ENCODE data around the gene NAA35. TPM values are rescaled to one million over a fixed set of nuclear protein-coding genes. Genes with fewer than 3 reads are reported as not detected.
"Not testable (repeated sequence)": the region's sequence is repeated elsewhere in the genome, so short reads cannot be mapped to it uniquely, and the experiment has no call there.

The NAA35 gene
- total RNA-seq, 3 donors from 2014 or later, result 29.7 to 37.4 (median 31.0) TPM

- Histone ChIP-seq H3K4me3 (no peak overlapping the region), H3K36me3 (ENCODE audit: low read depth) (no peaks in the 10 kb centered on the region), H3K4me1 (ENCODE audit: low read depth) (no peaks in the 10 kb centered on the region), H3K9me3 (no peaks in the 10 kb centered on the region)
- no peak for ATAC-seq
- intact Hi-C loops (cut with DNase I, micrococcal nuclease), result no loop called here
- TF ChIP-seq CTCF (IDR thresholded peaks at IDR 0.05), result no peak
- no peak for DNase-seq
Measured at GRCh38 chr9:85969727-85970126, 28.8 kb downstream of the NAA35 start.

- Histone ChIP-seq H3K4me3 (no peak overlapping the region), H3K4me1 (ENCODE audit: low read depth) (no peaks in the 10 kb centered on the region), H3K36me3 (ENCODE audit: low read depth) (no peaks in the 10 kb centered on the region), H3K9me3 (no peaks in the 10 kb centered on the region)
- DNase-seq, result no peak
- TF ChIP-seq CTCF (IDR thresholded peaks at IDR 0.05), result no peak
- intact Hi-C loops (cut with DNase I, micrococcal nuclease), result no loop called here
- no peak for ATAC-seq
Measured at GRCh38 chr9:85971731-85972130, 30.8 kb downstream of the NAA35 start.

- H3K9me3 ChIP-seq, result no peaks in the 10 kb centered on the region
- no peak for ATAC-seq
- intact Hi-C loops (cut with DNase I, micrococcal nuclease), result no loop called here
- no peak for DNase-seq
- TF ChIP-seq CTCF (IDR thresholded peaks at IDR 0.05), result no peak
- no peaks in the 10 kb centered on the region for H3K4me1 ChIP-seq (ENCODE audit: low read depth)
- H3K36me3 ChIP-seq (ENCODE audit: low read depth), result no peaks in the 10 kb centered on the region
- no peak overlapping the region for H3K4me3 ChIP-seq
Measured at GRCh38 chr9:85973238-85973637, 32.3 kb downstream of the NAA35 start.

GRCh38 chr9:85974055-85974547 lies 33.2 kb downstream of the NAA35 start:
- ATAC-seq; H3K4me3 ChIP-seq; H3K36me3 ChIP-seq (ENCODE audit: low read depth); intact Hi-C loops (cut with DNase I, micrococcal nuclease); H3K9me3 ChIP-seq; H3K4me1 ChIP-seq (ENCODE audit: low read depth); DNase-seq: not testable (repeated sequence)

GRCh38 chr9:85978496-85978895 lies 37.5 kb downstream of the NAA35 start:
- intact Hi-C loops (cut with DNase I, micrococcal nuclease), result no loop called here
- no peak for ATAC-seq
- H3K4me3 ChIP-seq, result no peak overlapping the region
- no peaks in the 10 kb centered on the region for H3K4me1 ChIP-seq (ENCODE audit: low read depth)
- H3K36me3 ChIP-seq (ENCODE audit: low read depth), result no peaks in the 10 kb centered on the region
- no peak for TF ChIP-seq CTCF (IDR thresholded peaks at IDR 0.05)
- no peak for DNase-seq
- H3K9me3 ChIP-seq, result no peaks in the 10 kb centered on the region

GRCh38 chr9:85981369-85981768 lies 40.4 kb downstream of the NAA35 start:
- intact Hi-C loops (cut with DNase I, micrococcal nuclease), result no loop called here
- TF ChIP-seq CTCF (IDR thresholded peaks at IDR 0.05), result no peak
- Histone ChIP-seq H3K9me3 (no peaks in the 10 kb centered on the region), H3K4me1 (ENCODE audit: low read depth) (no peaks in the 10 kb centered on the region), H3K36me3 (ENCODE audit: low read depth) (no peaks in the 10 kb centered on the region), H3K4me3 (no peak overlapping the region)
- ATAC-seq (no peak), DNase-seq (no peak)

Data from mucosa of descending colon (tissue), 3 donors.